HCT116 (cell line): ENCODE results near the gene ATP5F1D. TPM values are rescaled to one million over a fixed set of nuclear protein-coding genes. Genes with fewer than 3 reads are reported as not detected.
A peak's percentile ranks its signal among the peaks of the same experiment; 100 is the strongest.

Experiments used
- ATAC-seq: fragments of 200-7000 bp; cut with Tn5 transposase; 2 replicates; pipeline ENCODE4 v1.9.1; 2020; ENCODE audit warnings: mild to moderate bottlenecking, moderate library complexity
- BruUV-seq: library from RNA; stranded (reverse); fragments of 400-500 nt; replicated peaks from 2 replicates; lab custom pipeline; 2021; lab: Mats Ljungman, UMichigan
- CTCF ChIA-PET: fragments of 300-600 bp; sonication (Branson Sonifier 250); formaldehyde crosslinking; loops from one replicate; lab custom pipeline; 2021; ENCODE audit warnings: antibody characterized with exemption; lab: Charles Lee
- POLR2A ChIA-PET: fragments of 300-600, 350-600 bp; sonication (Branson Sonifier 250); formaldehyde crosslinking; loops from one replicate; lab custom pipeline; 2021; ENCODE audit warnings: antibody characterized with exemption; lab: Charles Lee
- RAD21 ChIA-PET, 2 experiments: fragments of 300-600 bp; sonication (Branson Sonifier 250); formaldehyde crosslinking; loops; one replicate each; lab custom pipeline; 2023; ENCODE audit warnings: low total read pairs in 2 of 2; ENCODE audit not compliant: uncharacterized antibody in 2 of 2, unreplicated experiment in 2 of 2, low non-redundant PET in 1 of 2; lab: Charles Lee
- DNase-seq: peaks from one replicate; pipeline ENCODE4 v3.0.0-alpha.2; 2010; ENCODE audit warnings: low read depth, low spot score
- H2AFZ ChIP-seq: fragments of 200-600 bp; shearing (Covaris generic), sonication (generic); 2 replicates; pipeline ENCODE4 v1.6.1; 2017; ENCODE audit warnings: low read depth, mixed run types, mixed read lengths, antibody characterized with exemption, low read length; ENCODE audit not compliant: poor library complexity, severe bottlenecking
- H3K27ac ChIP-seq: 2 replicates; pipeline ENCODE4 v1.5.1; 2012; ENCODE audit warnings: low read depth, low read length
- H3K27me3 ChIP-seq: fragments of 200-600 bp; sonication (generic); 2 replicates; pipeline ENCODE4 v1.6.1; 2016; ENCODE audit warnings: mixed run types, low read length, mixed read lengths; ENCODE audit not compliant: insufficient read depth
- H3K36me3 ChIP-seq, 2 experiments: fragments of 200-500 bp in 1 of 2; fragments of 200-600 bp in 1 of 2; sonication (Bioruptor generic) in 1 of 2; sonication (generic) in 1 of 2; 2 replicates each; pipeline versions ENCODE4 v1.5.1 to v1.6.1; 2014 to 2016; ENCODE audit warnings: low read length in 2 of 2, inconsistent platforms in 1 of 2, mixed read lengths in 1 of 2, mixed run types in 1 of 2; ENCODE audit not compliant: insufficient read depth in 2 of 2, control insufficient read depth in 1 of 2
- H3K4me1 ChIP-seq, 2 experiments: fragments of 200-600 bp in 1 of 2; sonication (generic) in 1 of 2; 2 replicates each; pipeline versions ENCODE4 v1.5.1 to v1.6.1; 2012 to 2017; ENCODE audit warnings: low read length in 2 of 2, inconsistent platforms in 1 of 2, mild to moderate bottlenecking in 1 of 2, mixed read lengths in 1 of 2, mixed run types in 1 of 2, moderate library complexity in 1 of 2; ENCODE audit not compliant: insufficient read depth in 2 of 2, control insufficient read depth in 1 of 2
- H3K4me2 ChIP-seq: fragments of 200-600 bp; sonication (generic); 2 replicates; pipeline ENCODE4 v1.6.1; 2017; ENCODE audit warnings: mixed run types, low read length, mixed read lengths
- H3K4me3 ChIP-seq, 2 experiments: fragments of 200-600 bp in 1 of 2; sonication (generic) in 1 of 2; replicated peaks in 1 of 2; 2 replicates each; pipeline ENCODE4 v1.5.1; 2011 to 2016; ENCODE audit warnings: low read length in 2 of 2, control low read depth in 1 of 2, low read depth in 1 of 2, mild to moderate bottlenecking in 1 of 2, mixed read lengths in 1 of 2, mixed run types in 1 of 2
- H3K79me2 ChIP-seq: fragments of 200-600 bp; sonication (generic); 2 replicates; pipeline ENCODE4 v1.6.1; 2017; ENCODE audit warnings: mild to moderate bottlenecking, mixed run types, low read length, moderate library complexity, mixed read lengths; ENCODE audit not compliant: insufficient read depth
- H3K9ac ChIP-seq: fragments of 200-600 bp; sonication (generic); 2 replicates; pipeline ENCODE4 v1.6.1; 2016; ENCODE audit warnings: low read length, mixed read lengths
- H3K9me2 ChIP-seq: fragments of 200-600 bp; sonication (generic), shearing (Covaris generic); 2 replicates; pipeline ENCODE4 v1.6.1; 2017; ENCODE audit warnings: mixed run types, mild to moderate bottlenecking, moderate library complexity; ENCODE audit not compliant: insufficient read depth
- H3K9me3 ChIP-seq, 2 experiments: fragments of 200-500 bp in 1 of 2; fragments of 200-600 bp in 1 of 2; sonication (Bioruptor generic) in 1 of 2; sonication (generic) in 1 of 2; 2 replicates each; pipeline ENCODE4 v1.6.1; 2014 to 2017; ENCODE audit warnings: low read length in 2 of 2, mixed read lengths in 2 of 2, inconsistent platforms in 1 of 2, low read depth in 1 of 2, mild to moderate bottlenecking in 1 of 2, mixed run types in 1 of 2, moderate library complexity in 1 of 2; ENCODE audit not compliant: control insufficient read depth in 1 of 2, insufficient read depth in 1 of 2
- H4K20me1 ChIP-seq: fragments of 200-600 bp; sonication (generic), shearing (Covaris generic); 2 replicates; pipeline ENCODE4 v1.6.1; 2017; ENCODE audit warnings: mixed run types, mild to moderate bottlenecking, moderate library complexity; ENCODE audit not compliant: insufficient read depth
- EZH2 ChIP-seq: fragments of 200-600 bp; sonication (generic); IDR thresholded peaks from 2 replicates; pipeline ENCODE4 v1.6.1; 2017; ENCODE audit warnings: antibody characterized with exemption, mixed run types
- FOSL1 ChIP-seq: IDR thresholded peaks from 2 replicates; pipeline ENCODE4 v1.6.1; 2012; ENCODE audit warnings: low read depth
- JUND ChIP-seq: IDR thresholded peaks from 2 replicates; pipeline ENCODE4 v1.6.1; 2012
- POLR2A ChIP-seq: IDR thresholded peaks from 2 replicates; pipeline ENCODE4 v1.7.0; 2011; ENCODE audit warnings: borderline replicate concordance; ENCODE audit not compliant: insufficient read depth, insufficient read length; ENCODE audit errors: extremely low read depth
- POLR2AphosphoS5 ChIP-seq: IDR thresholded peaks from 2 replicates; pipeline ENCODE4 v1.6.1; 2011; ENCODE audit warnings: mild to moderate bottlenecking, low read depth, low read length, moderate library complexity
- RAD21 ChIP-seq: IDR thresholded peaks from 2 replicates; pipeline ENCODE4 v1.6.1; 2012; ENCODE audit warnings: low read depth, mild to moderate bottlenecking
- REST ChIP-seq: IDR thresholded peaks from 2 replicates; pipeline ENCODE4 v1.6.1; 2012; ENCODE audit warnings: low read depth
- SIN3A ChIP-seq: IDR thresholded peaks from 2 replicates; pipeline ENCODE4 v1.6.1; 2012; ENCODE audit warnings: low read depth
- ZFX ChIP-seq: fragments of 450-650 bp; IDR thresholded peaks from 2 replicates; pipeline ENCODE4 v1.6.1; 2017
- ZNF274 ChIP-seq: fragments of 200-500 bp; sonication (Bioruptor generic); IDR thresholded peaks from 2 replicates; pipeline ENCODE4 v1.6.1; 2014; ENCODE audit warnings: mild to moderate bottlenecking, low read depth, low read length, inconsistent platforms
- intact Hi-C: fragments of 100-400 bp; cut with micrococcal nuclease; formaldehyde crosslinking; loops from 2 replicates; pipeline ENCODE4 v1.10.0; 2022
- total RNA-seq: library from RNA; stranded (reverse); gene quantifications from one replicate; pipeline ENCODE4 v1.2.1, GENCODE V29; 2021; ENCODE audit not compliant: unreplicated experiment

ATP5F1D gene
- total RNA-seq, 1 experiment from 2014 or later, result 428 TPM

- Histone ChIP-seq H3K27me3 (no peaks in the 10 kb centered on the region), H2AFZ (no peak within 1 kb of the TSS), H3K9me2 (no peaks in the 10 kb centered on the region), H3K9ac (peak within 1 kb of the TSS; percentile 98), H4K20me1 (no peaks in the 10 kb centered on the region), H3K9me3 (no peaks in the 10 kb centered on the region), H3K27ac (peak within 1 kb of the TSS; percentile 100), H3K4me2 (peak within 1 kb of the TSS; percentile 100), H3K4me3 (peak within 1 kb of the TSS; percentile 85 to 96), H3K36me3 (peaks cover 24 to 26% of the 10 kb centered on the region in 2 experiments; a peak in 3 of 4 replicates), H3K4me1 (peaks cover 44 to 81% of the 10 kb centered on the region in 2 experiments), H3K79me2 (peaks cover 45% of the 10 kb centered on the region)
- RAD21 ChIA-PET, result interaction anchor here (0.6 to 1.4 kb wide), 5 partner anchors 16 to 243 kb away, joined by 3 to 16 read pairs (median 4); partner anchors contain the start of gene CNN2 (in 1 of the 2)
- no peak; the same call in 1 of the 2 replicates for TF ChIP-seq ZFX
- no peak for TF ChIP-seq JUND
- peak; percentile 97 for TF ChIP-seq POLR2A
- peak; percentile 98 for TF ChIP-seq POLR2AphosphoS5
- TF ChIP-seq RAD21, result no peak
- TF ChIP-seq EZH2, result no peak
- TF ChIP-seq REST, result no peak
- TF ChIP-seq ZNF274, result no peak
- no peak for TF ChIP-seq FOSL1
- TF ChIP-seq SIN3A, result no peak
- CTCF ChIA-PET, result interaction anchor here (1.0 to 6.5 kb wide), 4 partner anchors 13 to 186 kb away, joined by 3 to 325 read pairs (median 3); no protein-coding TSS in a partner anchor
- intact Hi-C loops, result no loop called here
- ATAC-seq (peak; percentile 69), DNase-seq (peak; percentile 97)
- BruUV-seq, result no TSS peak
- POLR2A ChIA-PET, result interaction anchor here (0.6 to 1.7 kb wide), 46 partner anchors 10 to 635 kb away, joined by 3 to 139 read pairs (median 5); partner anchors contain the start of genes ABCA7, ATP5F1D, CBARP and CNN2
Measured at GRCh38 chr19:1269065-1269477, 27.5 kb downstream of the ATP5F1D start, which contains the start of gene CIRBP. CIRBP (plus strand) TSS chr19:1269332; CDS start chr19:1270934, 1,602 bp downstream.
